Lower lobe of right lung (tissue), 2 donors: Measurements from ENCODE around the gene DNAH12. TPM values are rescaled to one million over a fixed set of nuclear protein-coding genes. Genes with fewer than 3 reads are reported as not detected.

Experiments
- ATAC-seq, 2 donors: fragments of 200-7000 bp; cut with Tn5 transposase; one replicate each; pipeline ENCODE4 v1.9.1; 2020 to 2022; ENCODE audit warnings: mild to moderate bottlenecking in 2 of 2, moderate library complexity in 2 of 2
- DNase-seq: peaks from one replicate; pipeline ENCODE4 v3.0.0-alpha.2; 2020
- H3K27ac ChIP-seq: fragments of 200-600 bp; one replicate; pipeline ENCODE4 v1.8.0; 2022
- H3K27me3 ChIP-seq: fragments of 200-600 bp; one replicate; pipeline ENCODE4 v1.8.0; 2022; ENCODE audit warnings: low read depth
- H3K36me3 ChIP-seq: fragments of 200-600 bp; one replicate; pipeline ENCODE4 v1.8.0; 2022; ENCODE audit warnings: mild to moderate bottlenecking
- H3K4me1 ChIP-seq: fragments of 200-600 bp; one replicate; pipeline ENCODE4 v1.8.0; 2022
- H3K4me3 ChIP-seq: fragments of 200-600 bp; one replicate; pipeline ENCODE4 v1.8.0; 2022; ENCODE audit warnings: mild to moderate bottlenecking
- H3K9me3 ChIP-seq: fragments of 200-600 bp; one replicate; pipeline ENCODE4 v1.8.0; 2022
- intact Hi-C: fragments of 100-400 bp; cut with DNase I; formaldehyde crosslinking; loops from one replicate; pipeline ENCODE4 v1.11.0; 2022
- total RNA-seq: library from RNA; stranded (reverse); fragmentation: NEBNext Ultra II Directional; extraction: Animal tissue kit (Norgen Biotek cat#: 25700); gene quantifications from one replicate; pipeline ENCODE4 v1.2.1, GENCODE V29; 2021
- TF ChIP-seq, protein P1 (sequence below): fragments of 200-600 bp; IDR thresholded peaks from one replicate; pipeline ENCODE4 v1.8.0; 2022; ENCODE audit warnings: antibody characterized with exemption, mild to moderate bottlenecking
- donor health status: DM: no; HTN: yes; CAD: no; lungs with severe emphysema.

Gene DNAH12
- total RNA-seq, 1 donor from 2014 or later: 11.2 TPM

DNA sequence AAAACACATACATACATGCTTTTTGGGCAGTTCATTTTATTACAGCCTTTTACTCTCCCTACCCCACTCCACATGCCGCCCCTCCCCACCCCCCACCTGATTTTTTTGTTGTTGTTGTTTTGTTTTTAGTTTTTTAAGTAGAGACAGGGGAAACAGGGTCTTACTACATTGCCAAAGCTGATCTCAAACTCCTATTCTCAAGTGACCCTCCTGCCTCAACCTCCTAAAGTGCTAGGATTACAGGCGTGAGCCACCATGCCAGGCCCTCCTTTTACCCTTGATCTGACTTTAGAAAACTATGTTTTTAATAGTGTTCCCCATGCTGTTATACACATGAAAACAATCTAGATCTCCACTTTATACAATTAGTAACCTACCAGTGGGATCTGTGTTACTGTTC is 26.7 kb upstream of the DNAH12 start:
- intact Hi-C loops: no loop called here
- peaks cover 97% of the 10 kb centered on the region for H3K36me3 ChIP-seq

DNA sequence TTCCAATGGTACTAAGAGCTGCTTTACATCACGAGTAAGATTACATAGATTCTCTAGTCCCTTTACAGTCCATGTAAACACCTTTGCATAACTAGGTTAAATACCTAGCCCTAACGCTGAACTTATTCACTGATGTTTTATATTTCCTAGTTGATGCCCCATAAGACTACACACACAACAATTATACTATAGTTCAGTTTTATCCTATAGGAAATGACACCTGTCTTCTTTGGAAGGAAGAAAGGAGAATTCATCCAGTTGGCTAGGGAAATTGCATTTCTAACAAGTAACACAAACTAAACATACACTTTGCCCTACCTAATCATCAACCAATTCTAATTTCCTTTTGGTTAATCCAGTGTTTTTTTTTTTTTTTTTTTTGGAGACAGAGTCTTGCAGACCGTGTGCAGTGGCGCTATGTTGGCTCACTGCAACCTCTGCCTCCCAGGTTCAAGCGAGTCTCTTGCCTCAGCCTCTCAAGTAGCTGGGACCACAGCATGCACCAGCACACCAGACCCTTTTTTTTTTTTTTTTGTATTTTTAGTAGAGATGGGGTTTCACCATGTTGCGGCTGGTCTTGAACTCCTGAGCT is 25.8 kb upstream of the DNAH12 start:
- intact Hi-C loops: no loop called here
- H3K36me3 ChIP-seq: peaks cover 97% of the 10 kb centered on the region
- no peak for ATAC-seq
- no peaks in the 10 kb centered on the region for H3K9me3 ChIP-seq
- no peak overlapping the region for H3K27ac ChIP-seq
- no peak overlapping the region for H3K4me3 ChIP-seq
- no peaks in the 10 kb centered on the region for H3K4me1 ChIP-seq
- no peaks in the 10 kb centered on the region for H3K27me3 ChIP-seq
- TF ChIP-seq, protein P1, sequence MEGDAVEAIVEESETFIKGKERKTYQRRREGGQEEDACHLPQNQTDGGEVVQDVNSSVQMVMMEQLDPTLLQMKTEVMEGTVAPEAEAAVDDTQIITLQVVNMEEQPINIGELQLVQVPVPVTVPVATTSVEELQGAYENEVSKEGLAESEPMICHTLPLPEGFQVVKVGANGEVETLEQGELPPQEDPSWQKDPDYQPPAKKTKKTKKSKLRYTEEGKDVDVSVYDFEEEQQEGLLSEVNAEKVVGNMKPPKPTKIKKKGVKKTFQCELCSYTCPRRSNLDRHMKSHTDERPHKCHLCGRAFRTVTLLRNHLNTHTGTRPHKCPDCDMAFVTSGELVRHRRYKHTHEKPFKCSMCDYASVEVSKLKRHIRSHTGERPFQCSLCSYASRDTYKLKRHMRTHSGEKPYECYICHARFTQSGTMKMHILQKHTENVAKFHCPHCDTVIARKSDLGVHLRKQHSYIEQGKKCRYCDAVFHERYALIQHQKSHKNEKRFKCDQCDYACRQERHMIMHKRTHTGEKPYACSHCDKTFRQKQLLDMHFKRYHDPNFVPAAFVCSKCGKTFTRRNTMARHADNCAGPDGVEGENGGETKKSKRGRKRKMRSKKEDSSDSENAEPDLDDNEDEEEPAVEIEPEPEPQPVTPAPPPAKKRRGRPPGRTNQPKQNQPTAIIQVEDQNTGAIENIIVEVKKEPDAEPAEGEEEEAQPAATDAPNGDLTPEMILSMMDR: no peak
- DNase-seq: no peak

More for the DNA sequence above, 26.7 kb upstream of the DNAH12 start:
- DNase-seq (no peak), ATAC-seq (no peak)
- Histone ChIP-seq H3K4me3 (no peak overlapping the region), H3K27me3 (no peaks in the 10 kb centered on the region), H3K4me1 (no peaks in the 10 kb centered on the region), H3K27ac (no peak overlapping the region), H3K9me3 (no peaks in the 10 kb centered on the region)
- TF ChIP-seq, protein P1: no peak

DNA sequence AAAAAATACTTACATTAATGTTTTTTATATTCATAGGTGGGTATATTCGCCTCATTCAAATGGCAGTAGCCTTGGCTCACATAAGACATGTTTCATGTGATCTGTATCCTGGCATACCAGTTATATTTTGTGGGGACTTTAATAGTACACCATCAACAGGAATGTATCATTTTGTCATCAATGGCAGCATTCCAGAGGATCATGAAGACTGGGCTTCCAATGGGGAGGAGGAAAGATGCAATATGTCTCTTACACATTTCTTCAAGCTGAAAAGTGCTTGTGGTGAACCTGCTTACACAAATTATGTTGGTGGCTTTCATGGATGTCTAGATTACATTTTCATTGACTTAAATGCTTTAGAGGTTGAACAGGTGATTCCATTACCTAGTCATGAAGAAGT is 15.4 kb upstream of the DNAH12 start:
- no peak overlapping the region for H3K27ac ChIP-seq

DNA sequence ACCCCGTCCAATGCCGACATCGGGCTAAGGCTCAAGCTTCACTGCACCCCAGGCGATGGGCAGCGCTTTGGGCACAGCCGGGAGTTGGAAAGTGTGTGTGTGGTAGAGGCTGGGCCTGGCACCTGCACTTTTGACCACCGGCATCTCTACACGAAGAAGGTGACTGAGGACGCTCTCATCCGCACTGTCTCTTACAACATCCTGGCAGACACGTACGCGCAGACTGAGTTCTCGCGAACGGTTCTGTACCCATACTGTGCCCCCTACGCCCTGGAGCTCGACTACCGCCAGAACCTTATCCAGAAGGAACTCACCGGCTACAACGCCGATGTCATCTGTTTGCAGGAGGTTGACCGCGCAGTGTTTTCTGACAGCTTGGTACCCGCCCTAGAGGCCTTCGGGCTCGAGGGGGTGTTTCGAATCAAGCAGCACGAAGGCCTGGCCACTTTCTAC is 13.0 kb upstream of the DNAH12 start:
- intact Hi-C loops: no loop called here
- DNase-seq: peak; percentile 48
- H3K4me1 ChIP-seq: peaks cover 36% of the 10 kb centered on the region

More for the DNA sequence above, 15.4 kb upstream of the DNAH12 start:
- intact Hi-C loops: no loop called here
- DNase-seq (no peak), ATAC-seq (no peak)
- Histone ChIP-seq H3K9me3 (no peaks in the 10 kb centered on the region), H3K27me3 (no peaks in the 10 kb centered on the region), H3K36me3 (peaks cover 48% of the 10 kb centered on the region), H3K4me3 (no peak overlapping the region), H3K4me1 (peaks cover 36% of the 10 kb centered on the region)
- TF ChIP-seq, protein P1: no peak

DNA sequence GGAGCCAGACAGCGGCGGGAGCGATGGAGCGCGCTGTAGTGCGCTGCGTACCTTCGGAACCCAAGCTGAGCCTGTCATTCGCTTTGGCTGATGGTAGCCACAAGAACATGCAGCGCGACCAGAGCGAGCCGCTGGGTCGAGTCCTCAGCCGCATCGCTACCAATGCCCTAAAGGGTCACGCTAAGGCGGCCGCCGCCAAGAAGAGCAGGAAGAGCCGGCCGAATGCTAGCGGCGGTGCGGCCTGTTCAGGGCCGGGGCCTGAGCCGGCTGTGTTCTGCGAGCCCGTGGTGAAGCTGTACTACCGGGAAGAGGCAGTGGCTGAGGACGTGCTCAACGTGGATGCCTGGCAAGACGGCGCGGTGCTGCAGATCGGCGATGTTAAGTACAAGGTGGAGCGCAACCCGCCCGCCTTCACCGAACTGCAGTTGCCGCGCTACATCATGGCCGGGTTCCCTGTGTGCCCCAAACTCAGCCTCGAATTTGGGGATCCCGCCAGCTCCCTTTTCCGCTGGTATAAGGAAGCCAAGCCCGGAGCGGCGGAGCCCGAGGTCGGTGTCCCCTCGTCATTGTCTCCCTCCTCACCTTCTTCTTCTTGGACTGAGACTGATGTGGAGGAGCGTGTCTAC is 12.4 kb upstream of the DNAH12 start:
- peaks cover 28% of the 10 kb centered on the region for H3K36me3 ChIP-seq
- ATAC-seq: peak; percentile 72 to 75
- H3K4me1 ChIP-seq: peaks cover 36% of the 10 kb centered on the region
- H3K27me3 ChIP-seq: no peaks in the 10 kb centered on the region
- TF ChIP-seq, protein P1: no peak
- peak overlapping the region; percentile 90 for H3K4me3 ChIP-seq
- peak overlapping the region; percentile 90 for H3K27ac ChIP-seq
- no peaks in the 10 kb centered on the region for H3K9me3 ChIP-seq
- intact Hi-C loops: no loop called here
- DNase-seq: peak; percentile 57

More for the DNA sequence above, 13.0 kb upstream of the DNAH12 start:
- H3K9me3 ChIP-seq: no peaks in the 10 kb centered on the region
- H3K27me3 ChIP-seq: no peaks in the 10 kb centered on the region
- H3K36me3 ChIP-seq: peaks cover 31% of the 10 kb centered on the region
- H3K4me3 ChIP-seq: peak overlapping the region; percentile 90
- peak; percentile 4 to 25 for ATAC-seq
- H3K27ac ChIP-seq: peak overlapping the region; percentile 90
- TF ChIP-seq, protein P1: no peak
